ENCODE results near the gene ARF5.
"Not testable (repeated sequence)": the region's sequence is repeated elsewhere in the genome, so short reads cannot be mapped to it uniquely, and the experiment has no call there.

The ARF5 gene

GRCh38 chr7:127557803-127558202 is 30.4 kb upstream of the ARF5 start:
- H3K27ac ChIP-seq, result no peak overlapping the region
- no peak for TF ChIP-seq ZFX (IDR thresholded peaks at IDR 0.05)
- peak; percentile 23; the same call in 1 of the 2 replicates for TF ChIP-seq CTCF (conservative IDR thresholded peaks at IDR 0.05)

GRCh38 chr7:127566242-127566641 is 22.0 kb upstream of the ARF5 start:
- TF ChIP-seq ZFX (IDR thresholded peaks at IDR 0.05) (no peak), CTCF (conservative IDR thresholded peaks at IDR 0.05) (no peak)
- H3K27ac ChIP-seq, result peak overlapping the region; percentile 55; the same call in 1 of the 2 replicates

GRCh38 chr7:127568034-127568433 is 20.2 kb upstream of the ARF5 start:
- H3K27ac ChIP-seq, result not testable (repeated sequence)

GRCh38 chr7:127571741-127572505 is 16.3 kb upstream of the ARF5 start:
- no peak overlapping the region for H3K27ac ChIP-seq
- TF ChIP-seq ZFX (IDR thresholded peaks at IDR 0.05) (no peak), CTCF (conservative IDR thresholded peaks at IDR 0.05) (no peak)

GRCh38 chr7:127578036-127578684 is 10.1 kb upstream of the ARF5 start:
- peak; percentile 29 for TF ChIP-seq CTCF (conservative IDR thresholded peaks at IDR 0.05)
- no peak for TF ChIP-seq ZFX (IDR thresholded peaks at IDR 0.05)
- no peak overlapping the region for H3K27ac ChIP-seq

- no peak overlapping the region for H3K27ac ChIP-seq
- TF ChIP-seq CTCF (conservative IDR thresholded peaks at IDR 0.05) (no peak), ZFX (IDR thresholded peaks at IDR 0.05) (no peak)
Observed at GRCh38 chr7:127578711-127579275, 9.4 kb upstream of the ARF5 start.

- no peak for TF ChIP-seq CTCF (conservative IDR thresholded peaks at IDR 0.05)
- no peak for TF ChIP-seq ZFX (IDR thresholded peaks at IDR 0.05)
- H3K27ac ChIP-seq, result no peak overlapping the region
Observed at GRCh38 chr7:127580612-127581011, 7.6 kb upstream of the ARF5 start.

All from C4-2B (cell line).